CD4-positive, alpha-beta T cell treated with Interleukin-15 for 4 hours (primary cell): ENCODE measurements around the gene CCNY.

Experiments used
- DNase-seq: peaks from one replicate; pipeline ENCODE4 v3.0.0-alpha.2; 2020; ENCODE audit warnings: low spot score

CCNY gene

GRCh38 chr10:35585356-35585755, 249.0 kb downstream of the CCNY start:
- no peak for DNase-seq

DNA sequence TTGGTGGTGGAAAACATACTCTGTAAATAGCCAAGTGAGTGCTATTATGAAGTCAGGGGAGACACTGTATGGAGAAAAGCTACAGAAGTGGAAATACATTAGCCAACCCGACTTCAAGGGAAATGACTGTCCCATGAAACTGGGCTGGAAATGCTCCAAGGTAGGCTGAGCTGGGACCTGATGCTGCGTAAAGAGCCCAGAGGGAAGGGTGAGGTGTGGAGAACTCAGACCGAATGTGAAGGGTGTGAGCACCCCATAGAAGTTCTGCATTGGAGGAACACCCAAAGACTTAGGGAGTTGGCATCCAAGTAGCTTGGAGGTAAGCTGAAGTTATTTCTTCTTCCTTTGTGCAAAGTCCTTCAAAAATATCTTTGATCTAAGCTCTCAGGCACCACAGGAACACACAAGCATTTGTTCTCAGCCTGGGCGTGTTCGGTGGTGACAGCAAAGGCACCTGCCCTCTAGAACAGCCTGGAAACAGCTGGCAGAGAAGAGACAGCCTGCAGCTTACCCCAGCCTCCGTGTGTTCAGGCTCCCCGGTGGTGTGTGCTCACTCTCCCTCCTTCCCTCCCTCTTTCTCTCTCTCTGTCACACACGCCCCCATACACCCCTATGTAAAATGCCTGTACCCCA, 249.7 kb downstream of the CCNY start:
- no peak for DNase-seq

- no peak for DNase-seq
Observed at GRCh38 chr10:35588836-35589235, 252.5 kb downstream of the CCNY start.

DNA sequence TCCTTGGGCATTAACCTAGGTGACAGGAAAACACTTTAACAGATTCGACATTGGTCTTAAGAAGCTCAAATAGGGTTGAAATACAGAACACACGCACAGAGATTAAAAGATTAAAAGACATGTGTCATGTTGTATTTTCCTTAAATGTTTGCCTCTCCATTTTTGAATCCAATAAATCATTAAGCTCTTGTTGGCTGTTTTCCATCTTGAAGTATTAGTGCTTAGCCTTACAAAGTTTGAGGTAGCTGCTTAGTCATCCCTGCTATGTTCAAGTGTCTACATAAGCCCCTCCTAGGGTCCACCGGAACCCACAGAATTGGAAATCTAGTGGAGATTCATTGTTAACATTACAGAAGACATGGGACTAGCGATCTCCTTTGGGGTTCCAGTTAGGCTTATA, 256.1 kb downstream of the CCNY start:
- DNase-seq = no peak

DNA sequence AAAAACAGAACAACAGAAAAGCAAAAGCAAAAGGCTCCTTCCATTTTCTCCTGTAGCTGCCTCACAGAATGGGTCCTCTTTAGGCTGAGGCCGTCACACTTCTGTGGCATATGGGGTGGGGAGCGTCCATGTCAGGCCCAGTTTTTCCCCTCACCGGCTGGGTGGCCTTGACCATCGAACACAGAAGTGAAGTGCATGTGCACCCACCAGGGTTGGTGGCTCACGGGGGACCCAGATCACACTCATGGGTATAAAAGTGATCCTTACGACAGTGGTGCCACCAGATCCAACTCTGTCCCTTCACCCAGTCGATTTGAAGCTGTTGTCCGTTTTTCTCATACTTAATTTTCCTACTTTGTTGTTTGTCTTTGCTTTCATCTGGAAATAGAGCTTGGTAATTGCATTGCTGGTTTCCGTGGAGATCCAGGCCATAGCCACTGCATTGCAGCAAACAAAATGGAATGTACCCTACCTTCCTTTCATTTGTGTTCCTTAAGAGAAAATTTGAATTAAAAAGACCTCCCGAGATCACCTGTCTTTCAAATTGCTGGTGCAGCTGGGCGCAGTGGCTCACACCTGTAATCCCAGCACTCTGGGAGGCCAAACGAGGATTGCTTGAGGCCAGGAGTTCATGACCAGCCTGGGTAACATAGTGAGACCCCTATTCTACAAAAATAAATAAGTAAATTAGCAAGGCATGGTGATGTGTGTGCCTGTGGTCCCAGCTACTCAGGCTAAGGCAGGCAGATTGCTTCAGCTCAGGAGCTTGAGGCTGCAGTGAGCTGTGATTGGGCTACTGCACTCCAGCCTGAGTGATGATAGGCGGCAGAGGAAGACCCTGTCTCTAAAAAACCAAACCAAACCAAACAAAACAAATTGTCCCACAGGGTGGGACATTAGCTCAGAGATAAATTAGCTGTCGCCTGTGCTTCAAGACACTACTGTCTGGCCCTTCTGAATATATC, 258.1 kb downstream of the CCNY start:
- DNase-seq = no peak

DNA sequence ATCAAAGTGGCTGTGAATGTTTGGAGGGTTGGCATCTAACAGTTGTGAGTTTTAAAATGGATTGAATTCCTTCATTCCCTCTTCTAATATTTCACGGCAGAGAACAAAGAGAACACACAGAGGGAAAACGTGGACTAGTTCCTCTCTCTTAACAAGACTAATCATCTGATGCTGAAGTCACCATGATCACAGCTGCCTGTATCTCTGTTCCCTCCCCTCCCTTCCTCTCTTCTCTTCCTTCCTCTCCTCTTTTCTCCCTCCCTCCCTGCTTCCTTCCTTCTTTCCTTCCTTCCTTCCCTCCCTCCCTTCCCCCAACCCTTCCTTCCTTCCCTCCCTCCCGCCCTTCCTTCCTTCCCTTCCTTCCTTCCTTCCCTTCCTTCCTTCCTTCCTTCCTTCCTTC, 258.8 kb downstream of the CCNY start:
- DNase-seq = no peak

GRCh38 chr10:35598379-35598778, 262.1 kb downstream of the CCNY start:
- DNase-seq = no peak

GRCh38 chr10:35600193-35600592, 263.9 kb downstream of the CCNY start:
- DNase-seq = no peak

DNA sequence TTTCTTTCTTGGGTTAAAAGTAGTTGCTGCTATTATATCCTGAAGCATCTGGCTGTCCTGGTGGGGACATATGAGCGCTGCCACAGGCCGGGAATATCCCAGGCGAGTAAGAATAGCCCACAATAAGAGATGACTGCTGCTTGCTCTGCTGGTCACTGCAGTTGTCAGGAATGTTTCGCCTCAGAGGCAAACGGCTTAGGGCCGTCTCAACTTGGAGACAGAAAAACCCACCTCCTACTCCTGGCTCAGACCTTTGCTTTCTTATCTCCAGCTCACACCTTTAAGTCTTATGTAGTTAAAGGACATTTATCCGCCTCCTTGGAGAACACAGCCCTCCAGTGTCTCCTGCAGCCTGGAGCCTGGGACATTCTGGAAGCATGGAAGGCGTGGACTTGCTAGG, 268.9 kb downstream of the CCNY start, which contains the start of gene GJD4:
TSS of gene GJD4 (plus strand) at position 151 of the 400 bp plus-strand sequence. CDS start at position 378, 227 bp downstream.
- DNase-seq = no peak

DNA sequence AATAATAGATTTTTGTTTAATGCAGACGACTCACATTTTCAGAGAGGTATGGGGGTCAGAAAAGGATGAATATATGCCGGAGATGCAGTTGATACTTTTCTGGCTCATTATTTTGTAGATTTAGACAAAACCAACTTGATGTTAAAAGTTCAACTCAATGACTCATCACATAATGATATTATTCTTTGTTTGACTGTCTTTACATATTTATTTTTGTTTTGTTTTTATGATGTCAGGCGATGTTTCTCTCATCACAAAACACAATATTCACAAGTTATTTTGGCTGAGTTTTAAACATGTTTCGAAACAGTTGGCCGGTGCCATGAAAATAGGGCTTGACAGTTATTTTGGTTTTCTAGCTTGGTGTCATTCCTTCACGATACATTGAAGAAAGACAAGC, 270.1 kb downstream of the CCNY start:
- no peak for DNase-seq

DNA sequence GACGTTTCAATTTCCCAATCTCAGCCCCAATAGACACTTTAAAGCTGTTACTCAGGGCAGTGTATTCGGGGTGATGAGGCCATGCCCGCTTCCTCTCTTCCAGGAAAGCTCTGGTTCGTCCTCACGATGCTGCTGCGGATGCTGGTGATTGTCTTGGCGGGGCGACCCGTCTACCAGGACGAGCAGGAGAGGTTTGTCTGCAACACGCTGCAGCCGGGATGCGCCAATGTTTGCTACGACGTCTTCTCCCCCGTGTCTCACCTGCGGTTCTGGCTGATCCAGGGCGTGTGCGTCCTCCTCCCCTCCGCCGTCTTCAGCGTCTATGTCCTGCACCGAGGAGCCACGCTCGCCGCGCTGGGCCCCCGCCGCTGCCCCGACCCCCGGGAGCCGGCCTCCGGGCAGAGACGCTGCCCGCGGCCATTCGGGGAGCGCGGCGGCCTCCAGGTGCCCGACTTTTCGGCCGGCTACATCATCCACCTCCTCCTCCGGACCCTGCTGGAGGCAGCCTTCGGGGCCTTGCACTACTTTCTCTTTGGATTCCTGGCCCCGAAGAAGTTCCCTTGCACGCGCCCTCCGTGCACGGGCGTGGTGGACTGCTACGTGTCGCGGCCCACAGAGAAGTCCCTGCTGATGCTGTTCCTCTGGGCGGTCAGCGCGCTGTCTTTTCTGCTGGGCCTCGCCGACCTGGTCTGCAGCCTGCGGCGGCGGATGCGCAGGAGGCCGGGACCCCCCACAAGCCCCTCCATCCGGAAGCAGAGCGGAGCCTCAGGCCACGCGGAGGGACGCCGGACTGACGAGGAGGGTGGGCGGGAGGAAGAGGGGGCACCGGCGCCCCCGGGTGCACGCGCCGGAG, 271.4 kb downstream of the CCNY start:
- no peak for DNase-seq

DNA sequence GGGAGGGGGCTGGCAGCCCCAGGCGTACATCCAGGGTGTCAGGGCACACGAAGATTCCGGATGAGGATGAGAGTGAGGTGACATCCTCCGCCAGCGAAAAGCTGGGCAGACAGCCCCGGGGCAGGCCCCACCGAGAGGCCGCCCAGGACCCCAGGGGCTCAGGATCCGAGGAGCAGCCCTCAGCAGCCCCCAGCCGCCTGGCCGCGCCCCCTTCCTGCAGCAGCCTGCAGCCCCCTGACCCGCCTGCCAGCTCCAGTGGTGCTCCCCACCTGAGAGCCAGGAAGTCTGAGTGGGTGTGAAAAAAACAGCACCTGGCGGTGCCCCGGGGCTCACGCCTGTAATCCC, 272.0 kb downstream of the CCNY start:
- DNase-seq = no peak

GRCh38 chr10:35611750-35612149, 275.4 kb downstream of the CCNY start:
- no peak for DNase-seq

GRCh38 chr10:35612385-35613106, 276.2 kb downstream of the CCNY start:
- DNase-seq = no peak

- DNase-seq = no peak
Observed at GRCh38 chr10:35613107-35613440, 276.8 kb downstream of the CCNY start.

GRCh38 chr10:35613597-35614226, 277.4 kb downstream of the CCNY start:
- DNase-seq = no peak

DNA sequence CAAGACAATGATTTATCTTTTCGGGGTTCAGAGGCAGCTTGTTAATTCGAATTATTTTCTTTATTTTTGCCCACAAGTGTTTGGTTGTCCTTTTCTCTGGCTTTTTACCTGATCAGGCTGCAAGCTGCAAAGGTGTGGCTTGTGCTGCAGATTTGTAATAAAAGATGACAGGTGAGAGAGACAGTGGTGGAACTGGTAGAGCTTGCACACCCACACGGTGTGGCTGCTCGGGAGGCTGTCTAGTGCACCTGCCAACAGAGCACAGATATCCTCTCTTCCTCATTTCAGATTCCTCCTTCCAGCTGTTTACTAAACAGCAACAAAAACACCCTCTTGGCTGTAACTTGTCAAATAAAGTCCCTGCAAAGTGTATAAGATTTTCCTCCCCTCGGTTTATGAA, 278.0 kb downstream of the CCNY start:
- no peak for DNase-seq
